ENCODE measurements around the gene DOK7. TPM values are rescaled to one million over a fixed set of nuclear protein-coding genes. Genes with fewer than 3 reads are reported as not detected.

The DOK7 gene
- total and polyA plus RNA-seq, 8 donors, result 0.37 to 8.1 (median 4.3) TPM; not detected in 1

DNA sequence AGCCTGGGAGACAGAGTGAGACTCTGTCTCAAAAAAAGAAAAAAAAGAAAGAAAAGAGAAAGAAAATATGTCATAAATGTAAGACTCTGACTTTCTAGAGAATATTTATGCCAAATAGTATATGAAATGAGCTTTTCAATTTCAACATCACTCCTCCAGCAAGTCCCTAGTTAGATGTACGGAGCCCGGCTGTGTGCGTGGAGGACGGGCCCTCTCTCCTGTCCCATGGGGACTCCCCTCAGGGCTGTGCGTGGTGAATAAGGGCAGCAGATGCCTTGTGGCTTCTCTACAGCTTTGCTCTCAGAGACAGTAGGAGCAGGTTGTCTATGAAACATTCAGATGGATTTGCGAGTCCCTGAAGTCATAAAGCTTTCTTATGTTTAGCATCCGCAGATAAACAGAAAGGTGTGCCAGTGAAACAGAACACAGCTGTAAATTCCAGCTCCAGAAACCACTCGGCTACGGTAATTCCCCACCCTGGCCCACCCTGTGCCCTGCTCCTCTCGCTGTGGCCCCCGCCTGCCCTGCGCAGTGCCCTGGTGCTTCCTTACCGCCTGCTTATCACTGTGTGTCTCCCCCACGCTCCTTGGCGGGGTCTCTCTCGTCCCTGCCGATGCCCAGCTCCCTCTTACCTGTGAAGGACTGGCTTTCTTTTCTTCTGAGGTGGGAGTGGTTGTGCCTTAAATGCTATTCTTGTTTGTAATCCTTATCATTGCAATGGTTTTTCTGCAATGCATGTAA lies 35.2 kb upstream of the DOK7 start:
- WGBS, 5 donors, result 86 to 91% (median 88%) methylated on average over 17 of the region's 17 CpGs
- Histone ChIP-seq H3K4me1 (no peaks in the 10 kb centered on the region), H3K36me3 (peaks cover 13 to 92% (median 78%) of the 10 kb centered on the region in 4 donors), H3K4me3 (no peak overlapping the region), H3K27me3 (no peaks in the 10 kb centered on the region), H3K27ac (no peak overlapping the region), H3K9me3 (no peaks in the 10 kb centered on the region)
- no peak for DNase-seq
- TF ChIP-seq POLR2AphosphoS5 (IDR thresholded peaks at IDR 0.05), result no peak
- no peak for TF ChIP-seq EP300 (IDR thresholded peaks at IDR 0.05)
- TF ChIP-seq CTCF (IDR thresholded peaks at IDR 0.05), result no peak
- no peak for TF ChIP-seq POLR2A (IDR thresholded peaks at IDR 0.05)
- intact Hi-C loops (cut with DNase I; ENCODE audit: low total_unique reads), result no loop called here

GRCh38 chr4:3429651-3430050 lies 33.5 kb upstream of the DOK7 start:
- Histone ChIP-seq H3K27ac (no peak overlapping the region), H3K9me3 (no peaks in the 10 kb centered on the region), H3K27me3 (no peaks in the 10 kb centered on the region), H3K4me3 (no peak overlapping the region), H3K4me1 (no peaks in the 10 kb centered on the region), H3K36me3 (peaks cover 3 to 82% (median 62%) of the 10 kb centered on the region in 4 donors)
- DNase-seq, result no peak
- intact Hi-C loops (cut with DNase I; ENCODE audit: low total_unique reads), result no loop called here
- TF ChIP-seq POLR2A (IDR thresholded peaks at IDR 0.05) (no peak), EP300 (IDR thresholded peaks at IDR 0.05) (no peak), CTCF (IDR thresholded peaks at IDR 0.05) (no peak), POLR2AphosphoS5 (IDR thresholded peaks at IDR 0.05) (no peak)
- 80 to 94% (median 93%) methylated on average over 1 to 12 of the region's 12 CpGs for WGBS, 5 donors

GRCh38 chr4:3430524-3430923 lies 32.6 kb upstream of the DOK7 start:
- no peak for TF ChIP-seq EP300 (IDR thresholded peaks at IDR 0.05)
- TF ChIP-seq CTCF (IDR thresholded peaks at IDR 0.05), result no peak
- no peak for TF ChIP-seq POLR2AphosphoS5 (IDR thresholded peaks at IDR 0.05)
- no peak for TF ChIP-seq POLR2A (IDR thresholded peaks at IDR 0.05)
- H3K36me3 ChIP-seq, result peaks cover 0 to 75% (median 58%) of the 10 kb centered on the region in 4 donors
- DNase-seq, result no peak
- H3K4me1 ChIP-seq, result no peaks in the 10 kb centered on the region
- 79 to 93% (median 81%) methylated on average over 6 to 21 of the region's 21 CpGs for WGBS, 5 donors
- H3K9me3 ChIP-seq, result no peaks in the 10 kb centered on the region
- H3K4me3 ChIP-seq, result no peak overlapping the region
- no peak overlapping the region for H3K27ac ChIP-seq
- intact Hi-C loops (cut with DNase I; ENCODE audit: low total_unique reads), result no loop called here
- no peaks in the 10 kb centered on the region for H3K27me3 ChIP-seq

- no peak for DNase-seq
- intact Hi-C loops (cut with DNase I; ENCODE audit: low total_unique reads), result no loop called here
Observed at GRCh38 chr4:3431446-3431993, 31.6 kb upstream of the DOK7 start.

More at GRCh38 chr4:3431446-3431993, 31.6 kb upstream of the DOK7 start:
- Histone ChIP-seq H3K27me3 (no peaks in the 10 kb centered on the region), H3K4me1 (peaks cover 0 to 3% (median 2%) of the 10 kb centered on the region in 4 donors), H3K9me3 (no peaks in the 10 kb centered on the region), H3K36me3 (peaks cover 0 to 72% (median 55%) of the 10 kb centered on the region in 4 donors), H3K4me3 (no peak overlapping the region), H3K27ac (no peak overlapping the region)
- TF ChIP-seq CTCF (IDR thresholded peaks at IDR 0.05) (no peak), EP300 (IDR thresholded peaks at IDR 0.05) (no peak), POLR2A (IDR thresholded peaks at IDR 0.05) (no peak), POLR2AphosphoS5 (IDR thresholded peaks at IDR 0.05) (no peak)
- WGBS, 5 donors, result 86 to 95% (median 92%) methylated on average over 24 to 28 of the region's 28 CpGs
